ENCODE data around the gene CD3G.
A peak's percentile ranks its signal among the peaks of the same experiment; 100 is the strongest.
"Not testable (repeated sequence)": the region's sequence is repeated elsewhere in the genome, so short reads cannot be mapped to it uniquely, and the experiment has no call there.

CD3G gene

GRCh38 chr11:118343981-118344515 is at the start of gene CD3G:
TSS of gene CD3G (plus strand) at chr11:118344344. CDS start at chr11:118344424, 80 bp downstream.
- no peaks in the 10 kb centered on the region for H3K9me3 Mint-ChIP-seq
- H3K36me3 Mint-ChIP-seq: peaks cover 26% of the 10 kb centered on the region
- peaks cover 68% of the 10 kb centered on the region for H3K4me1 Mint-ChIP-seq
- H3K27me3 Mint-ChIP-seq: no peaks in the 10 kb centered on the region
- peak within 1 kb of the TSS; percentile 92 for H3K4me3 Mint-ChIP-seq
- H3K27ac Mint-ChIP-seq: peak within 1 kb of the TSS; percentile 97

GRCh38 chr11:118295199-118295598 is 48.9 kb upstream of the CD3G start:
- peak overlapping the region; percentile 64 for H3K27ac Mint-ChIP-seq
- no peaks in the 10 kb centered on the region for H3K27me3 Mint-ChIP-seq
- no peaks in the 10 kb centered on the region for H3K36me3 Mint-ChIP-seq

GRCh38 chr11:118295815-118296454 is 48.2 kb upstream of the CD3G start:
- peak overlapping the region; percentile 64 for H3K27ac Mint-ChIP-seq
- no peaks in the 10 kb centered on the region for H3K9me3 Mint-ChIP-seq
- no peaks in the 10 kb centered on the region for H3K27me3 Mint-ChIP-seq
- no peak overlapping the region for H3K4me3 Mint-ChIP-seq
- peaks cover 25% of the 10 kb centered on the region for H3K4me1 Mint-ChIP-seq
- no peaks in the 10 kb centered on the region for H3K36me3 Mint-ChIP-seq

More at GRCh38 chr11:118295199-118295598, 48.9 kb upstream of the CD3G start:
- no peaks in the 10 kb centered on the region for H3K9me3 Mint-ChIP-seq
- H3K4me1 Mint-ChIP-seq: peaks cover 25% of the 10 kb centered on the region
- H3K4me3 Mint-ChIP-seq: no peak overlapping the region

- Mint-ChIP-seq H3K4me1 (peaks cover 50% of the 10 kb centered on the region), H3K9me3 (no peaks in the 10 kb centered on the region), H3K27me3 (no peaks in the 10 kb centered on the region), H3K36me3 (peaks cover 12% of the 10 kb centered on the region), H3K4me3 (no peak overlapping the region), H3K27ac (peak overlapping the region; percentile 98)
Measured at GRCh38 chr11:118301600-118302195, 42.4 kb upstream of the CD3G start.

- peaks cover 33% of the 10 kb centered on the region for H3K36me3 Mint-ChIP-seq
Measured at GRCh38 chr11:118304227-118304567, 39.9 kb upstream of the CD3G start.

GRCh38 chr11:118304568-118305248 is 39.4 kb upstream of the CD3G start, which contains the start of gene CD3E:
TSS of gene CD3E (plus strand) at chr11:118304730. CDS start at chr11:118304953, 223 bp downstream.
- Mint-ChIP-seq H3K4me3 (peak within 1 kb of the TSS; percentile 100), H3K36me3 (peaks cover 37% of the 10 kb centered on the region), H3K9me3 (peaks cover 4% of the 10 kb centered on the region), H3K4me1 (peaks cover 79% of the 10 kb centered on the region), H3K27ac (peak within 1 kb of the TSS; percentile 100), H3K27me3 (no peaks in the 10 kb centered on the region)

More at GRCh38 chr11:118304227-118304567, 39.9 kb upstream of the CD3G start:
- Mint-ChIP-seq H3K27me3 (no peaks in the 10 kb centered on the region), H3K4me3 (peak overlapping the region; percentile 100), H3K9me3 (peaks cover 4% of the 10 kb centered on the region), H3K4me1 (peaks cover 74% of the 10 kb centered on the region), H3K27ac (peak overlapping the region; percentile 100)

GRCh38 chr11:118305726-118306125 is 38.4 kb upstream of the CD3G start:
- Mint-ChIP-seq H3K4me1 (peaks cover 83% of the 10 kb centered on the region), H3K27me3 (no peaks in the 10 kb centered on the region), H3K27ac (peak overlapping the region; percentile 100), H3K4me3 (peak overlapping the region; percentile 100), H3K9me3 (peaks cover 4% of the 10 kb centered on the region), H3K36me3 (peaks cover 41% of the 10 kb centered on the region)

GRCh38 chr11:118306556-118306955 is 37.6 kb upstream of the CD3G start:
- H3K9me3 Mint-ChIP-seq: peaks cover 4% of the 10 kb centered on the region
- peak overlapping the region; percentile 100 for H3K4me3 Mint-ChIP-seq
- H3K36me3 Mint-ChIP-seq: peaks cover 41% of the 10 kb centered on the region
- H3K27ac Mint-ChIP-seq: peak overlapping the region; percentile 89
- H3K4me1 Mint-ChIP-seq: peaks cover 85% of the 10 kb centered on the region
- H3K27me3 Mint-ChIP-seq: no peaks in the 10 kb centered on the region

- not testable (repeated sequence) for H3K27me3 Mint-ChIP-seq, H3K9me3 Mint-ChIP-seq
- Mint-ChIP-seq H3K36me3 (peaks cover 54% of the 10 kb centered on the region), H3K4me3 (peak overlapping the region; percentile 100), H3K27ac (peak overlapping the region; percentile 89), H3K4me1 (peaks cover 83% of the 10 kb centered on the region)
Measured at GRCh38 chr11:118308995-118309528, 35.1 kb upstream of the CD3G start.

- Mint-ChIP-seq H3K9me3 (peaks cover 4% of the 10 kb centered on the region), H3K4me3 (peak overlapping the region; percentile 69), H3K4me1 (peaks cover 87% of the 10 kb centered on the region), H3K36me3 (peaks cover 51% of the 10 kb centered on the region), H3K27me3 (no peaks in the 10 kb centered on the region), H3K27ac (peak overlapping the region; percentile 89)
Measured at GRCh38 chr11:118310271-118310670, 33.9 kb upstream of the CD3G start.

- Mint-ChIP-seq H3K36me3 (peaks cover 53% of the 10 kb centered on the region), H3K9me3 (peaks cover 4% of the 10 kb centered on the region), H3K4me1 (peaks cover 90% of the 10 kb centered on the region), H3K27me3 (no peaks in the 10 kb centered on the region), H3K27ac (peak overlapping the region; percentile 90), H3K4me3 (peak overlapping the region; percentile 19)
Measured at GRCh38 chr11:118310781-118311485, 33.2 kb upstream of the CD3G start.

- H3K36me3 Mint-ChIP-seq: peaks cover 52% of the 10 kb centered on the region
- peaks cover 93% of the 10 kb centered on the region for H3K4me1 Mint-ChIP-seq
- peak overlapping the region; percentile 19 for H3K4me3 Mint-ChIP-seq
Measured at GRCh38 chr11:118311518-118311917, 32.6 kb upstream of the CD3G start.

GRCh38 chr11:118312328-118312727 is 31.8 kb upstream of the CD3G start:
- Mint-ChIP-seq H3K4me3 (peak overlapping the region; percentile 43), H3K27ac (peak overlapping the region; percentile 80), H3K27me3 (no peaks in the 10 kb centered on the region), H3K9me3 (peaks cover 4% of the 10 kb centered on the region), H3K4me1 (peaks cover 93% of the 10 kb centered on the region), H3K36me3 (peaks cover 46% of the 10 kb centered on the region)

More at GRCh38 chr11:118311518-118311917, 32.6 kb upstream of the CD3G start:
- H3K9me3 Mint-ChIP-seq: peaks cover 4% of the 10 kb centered on the region
- H3K27me3 Mint-ChIP-seq: no peaks in the 10 kb centered on the region
- peak overlapping the region; percentile 90 for H3K27ac Mint-ChIP-seq

GRCh38 chr11:118313242-118313641 is 30.9 kb upstream of the CD3G start:
- peaks cover 41% of the 10 kb centered on the region for H3K36me3 Mint-ChIP-seq
- H3K27me3 Mint-ChIP-seq: no peaks in the 10 kb centered on the region
- no peak overlapping the region for H3K4me3 Mint-ChIP-seq
- peaks cover 91% of the 10 kb centered on the region for H3K4me1 Mint-ChIP-seq
- H3K27ac Mint-ChIP-seq: no peak overlapping the region
- peaks cover 4% of the 10 kb centered on the region for H3K9me3 Mint-ChIP-seq

GRCh38 chr11:118314988-118315411 is 29.1 kb upstream of the CD3G start:
- H3K27ac Mint-ChIP-seq: peak overlapping the region; percentile 81

More at GRCh38 chr11:118314988-118315411, 29.1 kb upstream of the CD3G start:
- peak overlapping the region; percentile 23 for H3K4me3 Mint-ChIP-seq
- peaks cover 92% of the 10 kb centered on the region for H3K4me1 Mint-ChIP-seq
- H3K36me3 Mint-ChIP-seq: peaks cover 31% of the 10 kb centered on the region
- no peaks in the 10 kb centered on the region for H3K9me3 Mint-ChIP-seq
- H3K27me3 Mint-ChIP-seq: no peaks in the 10 kb centered on the region

Data from activated naive CD4-positive, alpha-beta T cell treated with anti-CD3 and anti-CD28 coated beads, Interleukin-2, amount 50 U/mL, for 24 hours (primary cell).